ENCODE results near the gene RGS3. TPM values are rescaled to one million over a fixed set of nuclear protein-coding genes. Genes with fewer than 3 reads are reported as not detected.
A peak's percentile ranks its signal among the peaks of the same experiment; 100 is the strongest.

RGS3 gene
- total RNA-seq, 1 donor from 2014 or later = 158 TPM

DNA sequence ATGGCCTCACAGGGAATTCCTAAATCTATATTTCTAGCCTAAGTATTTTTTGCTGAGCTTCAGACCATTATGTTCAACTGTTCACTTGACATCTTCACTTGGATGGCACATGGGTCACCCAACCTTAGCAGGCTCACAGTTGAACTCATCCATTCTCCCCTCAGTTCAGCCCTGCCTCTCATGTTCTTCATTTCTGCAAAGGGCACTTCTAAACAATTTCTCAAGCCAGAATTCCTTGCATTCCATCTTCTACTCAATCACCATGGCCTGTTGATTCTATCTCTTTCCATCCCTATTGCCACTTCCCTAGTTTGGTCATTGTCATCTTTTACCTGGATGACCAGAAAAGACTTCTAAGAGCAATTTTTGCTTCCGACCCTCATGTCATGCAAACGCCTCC lies 7.3 kb upstream of the RGS3 start:
- H3K36me3 ChIP-seq (ENCODE audit: control insufficient read depth, insufficient read depth, low read length) = no peaks in the 10 kb centered on the region
- no peak for DNase-seq (ENCODE audit: low read depth)
- no peaks in the 10 kb centered on the region for H3K27me3 ChIP-seq (ENCODE audit: control insufficient read depth, insufficient read depth, low read length)
- TF ChIP-seq, protein P1, sequence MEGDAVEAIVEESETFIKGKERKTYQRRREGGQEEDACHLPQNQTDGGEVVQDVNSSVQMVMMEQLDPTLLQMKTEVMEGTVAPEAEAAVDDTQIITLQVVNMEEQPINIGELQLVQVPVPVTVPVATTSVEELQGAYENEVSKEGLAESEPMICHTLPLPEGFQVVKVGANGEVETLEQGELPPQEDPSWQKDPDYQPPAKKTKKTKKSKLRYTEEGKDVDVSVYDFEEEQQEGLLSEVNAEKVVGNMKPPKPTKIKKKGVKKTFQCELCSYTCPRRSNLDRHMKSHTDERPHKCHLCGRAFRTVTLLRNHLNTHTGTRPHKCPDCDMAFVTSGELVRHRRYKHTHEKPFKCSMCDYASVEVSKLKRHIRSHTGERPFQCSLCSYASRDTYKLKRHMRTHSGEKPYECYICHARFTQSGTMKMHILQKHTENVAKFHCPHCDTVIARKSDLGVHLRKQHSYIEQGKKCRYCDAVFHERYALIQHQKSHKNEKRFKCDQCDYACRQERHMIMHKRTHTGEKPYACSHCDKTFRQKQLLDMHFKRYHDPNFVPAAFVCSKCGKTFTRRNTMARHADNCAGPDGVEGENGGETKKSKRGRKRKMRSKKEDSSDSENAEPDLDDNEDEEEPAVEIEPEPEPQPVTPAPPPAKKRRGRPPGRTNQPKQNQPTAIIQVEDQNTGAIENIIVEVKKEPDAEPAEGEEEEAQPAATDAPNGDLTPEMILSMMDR (IDR thresholded peaks at IDR 0.05; ENCODE audit: insufficient read depth, low read length, poor library complexity, severe bottlenecking) = no peak
- no peak overlapping the region for H3K4me3 ChIP-seq (ENCODE audit: low read depth, low read length)

DNA sequence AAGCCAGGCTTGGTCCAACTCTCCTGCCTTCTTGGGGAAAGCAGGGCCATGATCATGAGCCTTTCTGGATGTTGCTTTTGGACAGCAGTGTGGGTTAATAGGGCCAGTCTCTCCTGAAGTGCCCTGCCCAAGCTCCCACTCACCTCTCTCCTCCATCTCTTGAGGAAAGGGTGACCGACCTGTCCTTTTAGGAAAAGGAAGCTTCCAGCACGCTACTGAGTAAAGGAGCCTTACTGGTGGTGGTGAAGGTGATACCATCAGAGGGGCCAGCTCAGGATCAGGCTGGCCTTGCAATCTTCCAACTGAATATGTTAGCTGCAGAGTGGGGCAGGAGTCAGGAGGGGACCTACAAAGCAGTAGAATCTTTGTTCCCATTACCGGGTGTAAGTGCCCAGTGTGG lies 2.2 kb upstream of the RGS3 start:
- DNase-seq (ENCODE audit: low read depth) = no peak

DNA sequence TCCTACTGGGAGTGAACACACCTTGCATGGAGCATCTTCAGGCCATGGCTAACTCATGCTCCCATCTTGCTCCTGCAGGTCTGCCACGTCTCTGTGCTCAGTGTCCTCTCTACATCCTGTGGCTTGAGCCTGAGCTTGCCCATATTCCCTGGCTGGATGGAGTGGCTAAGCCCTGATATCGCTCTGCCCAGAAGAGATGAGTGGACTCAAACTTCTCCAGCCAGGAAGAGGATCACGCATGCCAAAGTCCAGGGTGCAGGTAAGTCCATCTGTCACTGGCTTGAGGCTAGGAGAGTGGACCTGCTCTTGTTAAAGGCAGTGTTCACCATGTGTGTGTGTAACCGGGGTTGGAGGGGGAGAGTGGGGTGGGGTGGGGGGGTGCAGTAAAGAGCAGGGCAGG lies 1.6 kb upstream of the RGS3 start:
- TF ChIP-seq, protein P1 (IDR thresholded peaks at IDR 0.05; ENCODE audit: insufficient read depth, low read length, poor library complexity, severe bottlenecking) = no peak
- H3K36me3 ChIP-seq (ENCODE audit: control insufficient read depth, insufficient read depth, low read length) = no peaks in the 10 kb centered on the region
- H3K27me3 ChIP-seq (ENCODE audit: control insufficient read depth, insufficient read depth, low read length) = no peaks in the 10 kb centered on the region
- DNase-seq (ENCODE audit: low read depth) = no peak
- H3K4me3 ChIP-seq (ENCODE audit: low read depth, low read length) = no peak overlapping the region

More for the DNA sequence above, 2.2 kb upstream of the RGS3 start:
- no peaks in the 10 kb centered on the region for H3K36me3 ChIP-seq (ENCODE audit: control insufficient read depth, insufficient read depth, low read length)
- TF ChIP-seq, protein P1 (IDR thresholded peaks at IDR 0.05; ENCODE audit: insufficient read depth, low read length, poor library complexity, severe bottlenecking) = no peak
- H3K4me3 ChIP-seq (ENCODE audit: low read depth, low read length) = no peak overlapping the region
- H3K27me3 ChIP-seq (ENCODE audit: control insufficient read depth, insufficient read depth, low read length) = no peaks in the 10 kb centered on the region

DNA sequence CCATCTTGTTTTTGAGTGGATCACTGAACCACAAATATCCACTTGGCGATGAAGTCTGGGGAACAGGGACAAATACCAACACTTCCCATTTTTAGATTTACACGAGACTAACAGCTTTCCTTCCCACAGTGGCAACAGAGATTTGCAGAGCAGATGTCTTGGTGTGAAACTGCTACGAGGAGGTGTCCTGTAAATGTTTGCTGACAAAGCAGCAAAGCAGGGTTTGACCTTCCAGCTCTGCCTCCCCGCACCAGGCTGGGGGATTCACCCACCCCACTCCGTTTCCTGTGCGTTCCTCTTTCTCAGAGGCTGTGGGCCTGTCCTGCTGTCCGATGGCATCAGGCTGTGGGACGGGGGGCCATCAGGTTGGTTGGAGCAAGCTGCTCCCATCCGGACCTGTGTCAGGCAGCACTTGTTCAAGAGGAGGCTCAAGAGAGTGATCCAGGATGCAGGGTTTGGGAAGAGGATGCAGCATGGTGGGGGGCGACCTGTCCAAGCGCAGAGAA lies 693 bp upstream of the RGS3 start:
- DNase-seq (ENCODE audit: low read depth) = no peak
- no peak overlapping the region for H3K4me3 ChIP-seq (ENCODE audit: low read depth, low read length)
- H3K36me3 ChIP-seq (ENCODE audit: control insufficient read depth, insufficient read depth, low read length) = no peaks in the 10 kb centered on the region
- TF ChIP-seq, protein P1 (IDR thresholded peaks at IDR 0.05; ENCODE audit: insufficient read depth, low read length, poor library complexity, severe bottlenecking) = no peak
- no peaks in the 10 kb centered on the region for H3K27me3 ChIP-seq (ENCODE audit: control insufficient read depth, insufficient read depth, low read length)

DNA sequence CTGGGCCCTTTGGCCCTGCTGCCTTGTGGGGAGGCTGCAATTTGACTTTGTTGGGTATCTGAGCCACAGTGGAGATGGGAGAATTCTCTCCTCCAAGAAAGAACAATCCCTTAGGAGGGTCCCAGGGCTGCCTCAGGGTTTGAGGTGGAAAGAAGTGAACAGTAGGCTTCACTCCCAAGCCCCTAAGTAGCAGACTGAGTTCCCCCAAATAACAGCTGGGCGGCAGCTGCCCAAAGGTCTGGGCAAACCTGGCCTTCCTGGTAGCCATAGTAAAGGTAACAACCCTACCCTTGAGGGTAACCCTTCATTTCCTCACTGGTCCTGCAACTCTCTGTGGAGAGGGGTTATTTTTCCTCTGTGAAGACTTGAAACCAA lies 746 bp downstream of the RGS3 start:
- Histone ChIP-seq H3K36me3 (ENCODE audit: control insufficient read depth, insufficient read depth, low read length) (no peaks in the 10 kb centered on the region), H3K4me3 (ENCODE audit: low read depth, low read length) (peak overlapping the region; percentile 54), H3K27me3 (ENCODE audit: control insufficient read depth, insufficient read depth, low read length) (no peaks in the 10 kb centered on the region)
- TF ChIP-seq, protein P1 (IDR thresholded peaks at IDR 0.05; ENCODE audit: insufficient read depth, low read length, poor library complexity, severe bottlenecking) = no peak
- no peak for DNase-seq (ENCODE audit: low read depth)

DNA sequence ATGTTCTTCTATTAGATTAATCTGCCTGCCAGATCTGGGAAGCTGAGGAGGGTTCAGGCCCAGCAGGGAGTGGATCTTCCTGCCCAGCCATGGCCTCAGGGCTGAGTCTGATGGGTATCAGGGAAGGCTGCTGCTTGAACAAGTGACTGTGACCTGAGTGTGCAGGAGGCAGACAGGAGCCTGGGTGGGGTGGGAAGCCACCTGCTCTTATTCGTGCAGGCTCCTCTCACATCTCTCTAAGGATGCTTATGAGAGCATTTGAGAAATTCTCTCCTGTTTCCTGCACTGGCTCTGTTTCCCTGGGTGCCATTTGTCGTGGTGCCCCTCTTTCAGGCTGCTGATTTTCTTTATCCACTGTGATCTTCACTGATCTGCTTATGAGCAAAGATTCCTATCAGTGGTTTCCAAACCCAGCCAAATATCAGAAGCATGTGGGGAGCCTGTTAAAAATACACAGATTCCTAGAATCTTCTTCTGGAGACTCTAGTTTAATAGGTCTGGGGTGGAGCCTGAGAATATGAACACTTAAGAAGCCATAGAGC lies 2.1 kb downstream of the RGS3 start:
- no peak overlapping the region for H3K4me3 ChIP-seq (ENCODE audit: low read depth, low read length)
- DNase-seq (ENCODE audit: low read depth) = no peak
- no peaks in the 10 kb centered on the region for H3K27me3 ChIP-seq (ENCODE audit: control insufficient read depth, insufficient read depth, low read length)
- TF ChIP-seq, protein P1 (IDR thresholded peaks at IDR 0.05; ENCODE audit: insufficient read depth, low read length, poor library complexity, severe bottlenecking) = no peak
- no peaks in the 10 kb centered on the region for H3K36me3 ChIP-seq (ENCODE audit: control insufficient read depth, insufficient read depth, low read length)

Data from kidney epithelial cell (primary cell).